Activated T-cell treated with anti-CD3 and anti-CD28 coated beads, Interleukin-2, amount 50 U/mL, for 4 hours (primary cell): ENCODE data around the gene PUM1. TPM values are rescaled to one million over a fixed set of nuclear protein-coding genes. Genes with fewer than 3 reads are reported as not detected.
"Not testable (repeated sequence)": the region's sequence is repeated elsewhere in the genome, so short reads cannot be mapped to it uniquely, and the experiment has no call there.

Experiments
- ATAC-seq, 2 donors: fragments of 200-7000 bp; cut with Tn5 transposase; one replicate each; pipeline ENCODE4 v1.10.0; 2021
- DNase-seq: peaks from one replicate; pipeline ENCODE4 v3.0.0-alpha.2; 2020
- H3K27me3 Mint-ChIP-seq: one replicate; pipeline ENCODE4 v1.8.0; 2021; ENCODE audit warnings: low read depth, mixed read lengths
- H3K36me3 Mint-ChIP-seq: one replicate; pipeline ENCODE4 v1.8.0; 2022; ENCODE audit warnings: mixed read lengths; ENCODE audit not compliant: insufficient read depth
- H3K4me1 Mint-ChIP-seq: one replicate; pipeline ENCODE4 v1.8.0; 2021; ENCODE audit warnings: low read depth, mixed read lengths
- H3K4me3 Mint-ChIP-seq: one replicate; pipeline ENCODE4 v1.8.0; 2021; ENCODE audit warnings: mild to moderate bottlenecking, moderate library complexity, mixed read lengths
- H3K9me3 Mint-ChIP-seq: one replicate; pipeline ENCODE4 v1.8.0; 2021; ENCODE audit warnings: mixed read lengths
- total RNA-seq, 3 donors: library from RNA; stranded (reverse); gene quantifications; one replicate each; pipeline ENCODE4 v1.2.1, GENCODE V29; 2021

Gene PUM1
- total RNA-seq, 3 donors from 2014 or later = 104 to 113 (median 110) TPM

GRCh38 chr1:30962609-30963508 is 102.7 kb downstream of the PUM1 start:
- H3K36me3 Mint-ChIP-seq = peaks cover 60% of the 10 kb centered on the region

GRCh38 chr1:30957560-30958222 is 107.8 kb downstream of the PUM1 start:
- peaks cover 46% of the 10 kb centered on the region for H3K36me3 Mint-ChIP-seq
- H3K9me3 Mint-ChIP-seq = no peaks in the 10 kb centered on the region

More at GRCh38 chr1:30962609-30963508, 102.7 kb downstream of the PUM1 start:
- Mint-ChIP-seq H3K27me3 (no peaks in the 10 kb centered on the region), H3K4me3 (no peak overlapping the region), H3K9me3 (no peaks in the 10 kb centered on the region), H3K4me1 (peaks cover 12% of the 10 kb centered on the region)
- ATAC-seq = no peak
- no peak for DNase-seq

GRCh38 chr1:30955448-30956015 is 110.0 kb downstream of the PUM1 start:
- ATAC-seq (no peak), DNase-seq (no peak)
- Mint-ChIP-seq H3K9me3 (no peaks in the 10 kb centered on the region), H3K4me1 (peaks cover 21% of the 10 kb centered on the region), H3K27me3 (no peaks in the 10 kb centered on the region), H3K36me3 (peaks cover 50% of the 10 kb centered on the region), H3K4me3 (no peak overlapping the region)

More at GRCh38 chr1:30957560-30958222, 107.8 kb downstream of the PUM1 start:
- H3K4me3 Mint-ChIP-seq = no peak overlapping the region
- ATAC-seq (no peak), DNase-seq (no peak)
- H3K27me3 Mint-ChIP-seq = no peaks in the 10 kb centered on the region
- H3K4me1 Mint-ChIP-seq = peaks cover 15% of the 10 kb centered on the region

GRCh38 chr1:30953685-30954084 is 111.8 kb downstream of the PUM1 start:
- DNase-seq (no peak), ATAC-seq (no peak)
- no peaks in the 10 kb centered on the region for H3K9me3 Mint-ChIP-seq
- peaks cover 20% of the 10 kb centered on the region for H3K4me1 Mint-ChIP-seq
- peaks cover 50% of the 10 kb centered on the region for H3K36me3 Mint-ChIP-seq
- no peaks in the 10 kb centered on the region for H3K27me3 Mint-ChIP-seq
- no peak overlapping the region for H3K4me3 Mint-ChIP-seq

GRCh38 chr1:30952098-30952497 is 113.4 kb downstream of the PUM1 start:
- Mint-ChIP-seq H3K4me1 (peaks cover 18% of the 10 kb centered on the region), H3K36me3 (peaks cover 51% of the 10 kb centered on the region), H3K4me3 (no peak overlapping the region), H3K27me3 (no peaks in the 10 kb centered on the region), H3K9me3 (no peaks in the 10 kb centered on the region)
- ATAC-seq = no peak
- DNase-seq = no peak

- Mint-ChIP-seq H3K9me3 (no peaks in the 10 kb centered on the region), H3K27me3 (no peaks in the 10 kb centered on the region), H3K36me3 (peaks cover 52% of the 10 kb centered on the region), H3K4me3 (no peak overlapping the region), H3K4me1 (peaks cover 18% of the 10 kb centered on the region)
- ATAC-seq = no peak
- DNase-seq = no peak
These were observed 114.8 kb downstream of the PUM1 start for GRCh38 chr1:30950700-30951099.

- no peak for DNase-seq
- Mint-ChIP-seq H3K36me3 (peaks cover 56% of the 10 kb centered on the region), H3K9me3 (no peaks in the 10 kb centered on the region), H3K4me3 (no peak overlapping the region), H3K27me3 (no peaks in the 10 kb centered on the region), H3K4me1 (peaks cover 18% of the 10 kb centered on the region)
- ATAC-seq = no peak
These were observed 115.5 kb downstream of the PUM1 start for GRCh38 chr1:30950053-30950452.

- H3K27me3 Mint-ChIP-seq, DNase-seq, H3K9me3 Mint-ChIP-seq, H3K4me3 Mint-ChIP-seq, ATAC-seq: not testable (repeated sequence)
- peaks cover 18% of the 10 kb centered on the region for H3K4me1 Mint-ChIP-seq
- peaks cover 55% of the 10 kb centered on the region for H3K36me3 Mint-ChIP-seq
These were observed 116.1 kb downstream of the PUM1 start for GRCh38 chr1:30949487-30949838.

- ATAC-seq, H3K27me3 Mint-ChIP-seq, DNase-seq, H3K9me3 Mint-ChIP-seq, H3K4me3 Mint-ChIP-seq: not testable (repeated sequence)
- Mint-ChIP-seq H3K4me1 (peaks cover 18% of the 10 kb centered on the region), H3K36me3 (peaks cover 56% of the 10 kb centered on the region)
These were observed 116.6 kb downstream of the PUM1 start for GRCh38 chr1:30948813-30949486.

GRCh38 chr1:30948278-30948677 is 117.2 kb downstream of the PUM1 start:
- H3K27me3 Mint-ChIP-seq = no peaks in the 10 kb centered on the region
- H3K4me3 Mint-ChIP-seq = no peak overlapping the region
- peaks cover 55% of the 10 kb centered on the region for H3K36me3 Mint-ChIP-seq

GRCh38 chr1:30947212-30947611 is 118.3 kb downstream of the PUM1 start:
- ATAC-seq (no peak), DNase-seq (no peak)
- Mint-ChIP-seq H3K4me1 (peaks cover 12% of the 10 kb centered on the region), H3K27me3 (no peaks in the 10 kb centered on the region), H3K9me3 (no peaks in the 10 kb centered on the region), H3K4me3 (no peak overlapping the region), H3K36me3 (peaks cover 56% of the 10 kb centered on the region)

More at GRCh38 chr1:30948278-30948677, 117.2 kb downstream of the PUM1 start:
- Mint-ChIP-seq H3K9me3 (no peaks in the 10 kb centered on the region), H3K4me1 (peaks cover 18% of the 10 kb centered on the region)
- no peak for DNase-seq
- ATAC-seq = no peak

- peaks cover 49% of the 10 kb centered on the region for H3K36me3 Mint-ChIP-seq
- ATAC-seq = no peak
- no peaks in the 10 kb centered on the region for H3K9me3 Mint-ChIP-seq
- no peak overlapping the region for H3K4me3 Mint-ChIP-seq
- H3K27me3 Mint-ChIP-seq = no peaks in the 10 kb centered on the region
- DNase-seq = no peak
- H3K4me1 Mint-ChIP-seq = no peaks in the 10 kb centered on the region
These were observed 123.1 kb downstream of the PUM1 start for GRCh38 chr1:30942326-30942963.

- DNase-seq = no peak
- Mint-ChIP-seq H3K9me3 (no peaks in the 10 kb centered on the region), H3K27me3 (no peaks in the 10 kb centered on the region), H3K4me1 (no peaks in the 10 kb centered on the region), H3K4me3 (no peak overlapping the region), H3K36me3 (peaks cover 56% of the 10 kb centered on the region)
- no peak for ATAC-seq
These were observed 125.0 kb downstream of the PUM1 start for GRCh38 chr1:30940541-30940940.
